Activated gamma-delta T cell treated with anti-CD3 and anti-CD28 coated beads, Interleukin-2, amount 50 U/mL, for 16 hours (primary cell): Measurements from ENCODE around the gene CCDC177.

ENCODE experiments used
- DNase-seq: peaks from one replicate; pipeline ENCODE4 v3.0.0-alpha.2; 2020; ENCODE audit warnings: low read depth

CCDC177 gene

GRCh38 chr14:69561893-69562292 is 12.8 kb downstream of the CCDC177 start:
- DNase-seq, result no peak

- no peak for DNase-seq
Observed at GRCh38 chr14:69560826-69561225, 13.8 kb downstream of the CCDC177 start.

- DNase-seq, result no peak
Observed at GRCh38 chr14:69559581-69560011, 15.1 kb downstream of the CCDC177 start.

- DNase-seq, result no peak
Observed at GRCh38 chr14:69558774-69559173, 15.9 kb downstream of the CCDC177 start.

GRCh38 chr14:69554500-69554899 is 20.2 kb downstream of the CCDC177 start:
- DNase-seq, result no peak

GRCh38 chr14:69553252-69553651 is 21.4 kb downstream of the CCDC177 start:
- no peak for DNase-seq

- DNase-seq, result no peak
Observed at GRCh38 chr14:69551511-69551910, 23.2 kb downstream of the CCDC177 start.

- no peak for DNase-seq
Observed at GRCh38 chr14:69548566-69548965, 26.1 kb downstream of the CCDC177 start.

GRCh38 chr14:69547701-69548348 is 26.8 kb downstream of the CCDC177 start:
- DNase-seq, result no peak

GRCh38 chr14:69543341-69544115 is 31.1 kb downstream of the CCDC177 start:
- DNase-seq, result no peak

GRCh38 chr14:69542311-69542710 is 32.4 kb downstream of the CCDC177 start:
- DNase-seq, result no peak

GRCh38 chr14:69540654-69541335 is 33.9 kb downstream of the CCDC177 start:
- no peak for DNase-seq

- DNase-seq, result no peak
Observed at GRCh38 chr14:69539631-69540410, 34.9 kb downstream of the CCDC177 start.

- DNase-seq, result no peak
Observed at GRCh38 chr14:69538766-69539165, 35.9 kb downstream of the CCDC177 start.

GRCh38 chr14:69537900-69538299 is 36.8 kb downstream of the CCDC177 start:
- DNase-seq, result no peak

- DNase-seq, result no peak
Observed at GRCh38 chr14:69536971-69537370, 37.7 kb downstream of the CCDC177 start.

- DNase-seq, result no peak
Observed at GRCh38 chr14:69535230-69535848, 39.3 kb downstream of the CCDC177 start.

- no peak for DNase-seq
Observed at GRCh38 chr14:69532561-69533340, 41.9 kb downstream of the CCDC177 start.

- DNase-seq, result no peak
Observed at GRCh38 chr14:69531135-69531534, 43.5 kb downstream of the CCDC177 start.

GRCh38 chr14:69530095-69530494 is 44.6 kb downstream of the CCDC177 start:
- DNase-seq, result no peak

- DNase-seq, result no peak
Observed at GRCh38 chr14:69529563-69529962, 45.1 kb downstream of the CCDC177 start.
